ENCODE results near the gene SNX27. TPM values are rescaled to one million over a fixed set of nuclear protein-coding genes. Genes with fewer than 3 reads are reported as not detected.

The SNX27 gene
- total and polyA plus RNA-seq, 2 donors (not counting 3 experiments of a cell fraction or from before 2014, with no cell fraction given), result 8.1 to 24.9 TPM

DNA sequence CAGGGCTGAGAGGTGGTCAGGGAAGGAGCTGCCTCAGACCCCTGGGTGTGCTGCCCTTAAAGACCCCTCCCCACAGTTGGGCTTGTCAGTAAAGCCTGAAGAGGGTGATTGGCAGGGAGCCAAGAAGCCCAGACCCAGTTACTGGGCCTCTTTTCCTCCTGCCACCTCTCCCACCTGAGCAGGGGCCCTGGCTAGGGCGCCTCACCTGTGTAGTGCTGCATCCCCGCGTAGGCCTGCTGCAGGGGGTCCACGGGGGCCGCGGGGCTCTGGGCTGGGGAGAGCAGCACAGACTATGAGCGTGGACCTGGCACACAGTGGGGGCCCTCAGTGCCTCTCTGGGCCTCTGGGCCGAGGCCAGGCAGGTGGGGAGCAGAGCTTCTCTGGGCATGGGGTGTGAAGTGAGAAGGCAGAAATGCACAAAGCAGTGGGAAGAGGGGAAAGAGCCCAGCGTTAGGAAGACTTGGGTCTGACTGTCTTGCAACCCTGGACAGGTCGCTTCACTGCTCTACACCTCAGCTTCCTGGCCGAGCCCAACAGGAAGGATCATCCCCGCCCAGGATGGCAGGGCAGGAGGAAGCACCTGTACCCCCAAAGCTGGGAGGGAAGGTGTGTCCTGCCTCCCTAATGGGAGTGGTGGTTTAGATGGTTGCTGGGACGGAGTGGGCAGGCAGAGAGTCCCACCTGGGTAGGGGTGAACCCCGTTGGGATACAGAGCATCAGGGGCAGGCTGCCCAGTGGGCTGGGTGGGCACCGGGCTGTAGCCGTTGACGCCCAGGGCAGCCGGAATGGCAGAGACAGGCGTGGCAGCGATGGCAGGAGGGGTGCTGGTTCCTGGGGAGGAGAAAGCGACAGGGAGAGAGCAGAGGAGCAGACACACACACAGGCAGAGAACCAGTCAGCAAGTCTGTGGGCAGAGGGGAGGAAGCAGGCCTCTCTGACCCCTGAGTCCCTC, 94.9 kb downstream of the SNX27 start:
- BruUV-seq (replicated peaks), result no TSS peak
- H4K20me1 ChIP-seq (replicated peaks; ENCODE audit: control insufficient read depth, extremely low read depth, insufficient read depth, low read length), result no peaks in the 10 kb centered on the region
- intact Hi-C loops (cut with micrococcal nuclease), result no loop called here
- no peaks in the 10 kb centered on the region for H3K27me3 ChIP-seq (ENCODE audit: control insufficient read depth in 2 of 2, insufficient read depth in 2 of 2, low read length in 2 of 2)
- ChIA-PET CTCF (no interaction called here), POLR2A (no interaction called here)
- H3K4me2 ChIP-seq (ENCODE audit: insufficient read depth, low read length), result no peak overlapping the region
- H3K4me3 ChIP-seq (replicated peaks in 1 of 3; ENCODE audit: insufficient read depth in 1 of 3, low read depth in 1 of 3, low read length in 3 of 3), result no peak overlapping the region
- H3K4me1 ChIP-seq (ENCODE audit: control insufficient read depth, extremely low read depth, insufficient read depth, low read length), result peaks cover 13% of the 10 kb centered on the region
- dilution Hi-C loops (cut with MboI; ENCODE audit: extremely low pct_ligation_motif_present, low sequenced_read_pairs), result no loop called here
- no peaks in the 10 kb centered on the region for H3K9me1 ChIP-seq (replicated peaks; ENCODE audit: control insufficient read depth, extremely low read depth, insufficient read depth, low read length)
- H3K27ac ChIP-seq (ENCODE audit: insufficient read depth, low read depth, low read length), result no peak overlapping the region
- no peak for TF ChIP-seq EZH2 (IDR thresholded peaks at IDR 0.05; ENCODE audit: borderline replicate concordance, low read depth, low read length, severe bottlenecking)
- no peak for TF ChIP-seq POLR2A (IDR thresholded peaks at IDR 0.05; ENCODE audit: low read depth, low read length)
- TF ChIP-seq POLR2AphosphoS5 (IDR thresholded peaks at IDR 0.05; ENCODE audit: insufficient read depth, low read depth, low read length), result no peak
- no peak for TF ChIP-seq MYC (IDR thresholded peaks at IDR 0.05; ENCODE audit: low read depth, low read length)
- TF ChIP-seq, protein P1, sequence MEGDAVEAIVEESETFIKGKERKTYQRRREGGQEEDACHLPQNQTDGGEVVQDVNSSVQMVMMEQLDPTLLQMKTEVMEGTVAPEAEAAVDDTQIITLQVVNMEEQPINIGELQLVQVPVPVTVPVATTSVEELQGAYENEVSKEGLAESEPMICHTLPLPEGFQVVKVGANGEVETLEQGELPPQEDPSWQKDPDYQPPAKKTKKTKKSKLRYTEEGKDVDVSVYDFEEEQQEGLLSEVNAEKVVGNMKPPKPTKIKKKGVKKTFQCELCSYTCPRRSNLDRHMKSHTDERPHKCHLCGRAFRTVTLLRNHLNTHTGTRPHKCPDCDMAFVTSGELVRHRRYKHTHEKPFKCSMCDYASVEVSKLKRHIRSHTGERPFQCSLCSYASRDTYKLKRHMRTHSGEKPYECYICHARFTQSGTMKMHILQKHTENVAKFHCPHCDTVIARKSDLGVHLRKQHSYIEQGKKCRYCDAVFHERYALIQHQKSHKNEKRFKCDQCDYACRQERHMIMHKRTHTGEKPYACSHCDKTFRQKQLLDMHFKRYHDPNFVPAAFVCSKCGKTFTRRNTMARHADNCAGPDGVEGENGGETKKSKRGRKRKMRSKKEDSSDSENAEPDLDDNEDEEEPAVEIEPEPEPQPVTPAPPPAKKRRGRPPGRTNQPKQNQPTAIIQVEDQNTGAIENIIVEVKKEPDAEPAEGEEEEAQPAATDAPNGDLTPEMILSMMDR (IDR thresholded peaks at IDR 0.05; ENCODE audit: extremely low read depth in 1 of 2, insufficient read depth in 1 of 2, low read depth in 1 of 2, low read length in 2 of 2), result no peak
- TF ChIP-seq, protein P2, sequence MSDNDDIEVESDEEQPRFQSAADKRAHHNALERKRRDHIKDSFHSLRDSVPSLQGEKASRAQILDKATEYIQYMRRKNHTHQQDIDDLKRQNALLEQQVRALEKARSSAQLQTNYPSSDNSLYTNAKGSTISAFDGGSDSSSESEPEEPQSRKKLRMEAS (IDR thresholded peaks at IDR 0.05; ENCODE audit: insufficient read depth, insufficient read length), result no peak
- H3K9me3 ChIP-seq (replicated peaks; ENCODE audit: control insufficient read depth, insufficient read depth, low read length), result no peaks in the 10 kb centered on the region
- FAIRE-seq (no peak), DNase-seq (ENCODE audit: low read depth, low spot score) (no peak)
- H2AFZ ChIP-seq (ENCODE audit: low read depth, low read length), result no peak overlapping the region
- H3K79me2 ChIP-seq (ENCODE audit: control insufficient read depth, insufficient read depth, low read length), result no peaks in the 10 kb centered on the region
- no peaks in the 10 kb centered on the region for H3K36me3 ChIP-seq (ENCODE audit: control insufficient read depth in 2 of 2, extremely low read depth in 1 of 2, insufficient read depth in 2 of 2, low read length in 2 of 2)
- no peak overlapping the region for H3K9ac ChIP-seq (replicated peaks; ENCODE audit: extremely low read depth, insufficient read depth, low read length)

Data from endothelial cell of umbilical vein (primary cell).